GM18870 (cell line): ENCODE data around the gene PLEKHH2.

Source experiments
- ATAC-seq: cut with Tn5 transposase; IDR thresholded peaks from one replicate; pipeline ENCODE4 v1.9.1; 2021; ENCODE audit warnings: moderate library complexity; ENCODE audit not compliant: unreplicated experiment

Gene PLEKHH2

DNA sequence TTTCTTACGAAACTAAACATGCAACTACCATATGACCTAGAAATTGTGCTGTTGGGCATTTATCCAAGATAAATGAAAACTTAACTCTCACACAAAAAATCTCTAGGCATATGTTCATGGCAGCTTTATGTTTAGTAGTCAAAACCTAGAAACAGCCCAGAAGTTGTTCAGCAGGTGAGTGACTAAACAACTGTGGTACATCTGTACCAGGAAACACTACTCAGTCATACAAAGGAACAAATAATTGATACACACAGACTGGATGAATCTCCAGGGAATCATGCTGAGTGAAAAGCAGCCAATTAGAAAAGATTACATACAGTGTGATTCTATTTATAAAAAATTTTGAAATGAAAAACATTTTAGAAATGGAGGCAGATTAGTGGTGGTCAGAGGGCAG is 166.1 kb downstream of the PLEKHH2 start:
- no peak for ATAC-seq

DNA sequence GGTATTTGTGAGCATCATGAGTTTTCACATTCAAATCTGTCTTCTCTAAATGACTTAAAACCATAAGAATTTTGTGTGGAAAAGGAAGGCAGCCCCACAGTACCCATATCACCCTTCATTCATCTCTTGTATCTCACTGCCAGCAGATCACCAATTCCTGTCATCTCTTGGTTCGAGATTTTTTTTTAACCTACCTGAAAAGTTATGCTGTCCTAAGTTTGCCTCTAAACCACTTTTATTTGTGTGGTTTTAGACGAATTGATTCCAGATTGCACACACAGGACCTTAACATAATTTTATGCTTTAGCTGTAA is 169.6 kb downstream of the PLEKHH2 start:
- ATAC-seq: no peak

DNA sequence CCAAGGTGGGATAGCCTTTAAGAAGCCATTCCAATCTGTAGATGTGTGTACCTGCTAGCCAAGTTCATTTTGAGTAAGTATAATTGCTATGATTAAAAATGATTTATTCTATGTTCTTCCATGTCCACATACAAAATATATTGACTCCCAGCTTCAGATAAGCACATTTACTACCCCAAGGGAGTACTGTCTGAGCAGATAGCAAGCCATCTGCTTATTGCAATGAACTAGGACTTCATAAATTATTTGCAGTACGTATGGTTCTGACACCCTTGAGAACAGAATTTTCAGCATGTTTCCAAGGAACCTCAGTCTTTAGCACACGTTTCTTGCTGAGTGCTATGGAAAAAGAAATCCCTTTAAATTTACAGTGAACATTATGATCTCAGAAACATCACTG is 173.4 kb downstream of the PLEKHH2 start:
- no peak for ATAC-seq

DNA sequence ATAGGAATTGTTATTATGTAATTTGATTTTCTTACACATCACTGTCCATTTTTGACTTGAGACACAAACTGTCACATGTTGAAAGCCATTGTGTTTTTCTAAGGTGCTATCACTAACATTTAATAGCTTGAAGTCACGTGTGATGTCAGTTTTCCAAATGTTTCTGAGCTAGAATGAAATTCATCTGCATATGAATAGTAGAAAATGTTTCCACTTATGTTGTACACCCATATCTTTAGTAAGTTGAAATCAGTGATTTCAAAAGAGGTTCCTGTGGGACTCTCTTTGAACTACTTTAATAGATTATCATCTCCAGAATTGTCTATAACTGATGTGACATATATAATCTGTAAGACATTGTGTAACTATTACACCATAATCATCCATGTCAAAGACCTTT is 173.8 kb downstream of the PLEKHH2 start:
- ATAC-seq: no peak

DNA sequence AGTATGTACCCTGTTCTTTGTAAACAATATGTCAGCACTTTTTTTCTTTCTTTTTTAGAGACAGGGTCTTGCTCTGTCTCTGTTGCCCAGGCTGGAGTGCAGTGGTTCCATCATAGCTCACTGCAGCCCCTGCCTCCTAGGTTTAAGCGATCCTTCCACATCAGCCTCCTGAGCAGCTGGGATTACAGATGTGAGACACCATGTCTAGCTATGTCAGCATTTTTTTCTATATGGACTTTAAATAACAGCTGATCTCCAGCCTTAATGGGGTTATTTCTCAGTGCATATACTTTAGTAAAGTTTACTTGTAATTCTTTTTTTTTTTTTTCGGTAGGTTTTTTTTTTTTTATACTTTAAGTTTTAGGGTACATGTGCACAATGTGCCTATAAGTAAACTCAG is 174.9 kb downstream of the PLEKHH2 start:
- ATAC-seq: no peak

DNA sequence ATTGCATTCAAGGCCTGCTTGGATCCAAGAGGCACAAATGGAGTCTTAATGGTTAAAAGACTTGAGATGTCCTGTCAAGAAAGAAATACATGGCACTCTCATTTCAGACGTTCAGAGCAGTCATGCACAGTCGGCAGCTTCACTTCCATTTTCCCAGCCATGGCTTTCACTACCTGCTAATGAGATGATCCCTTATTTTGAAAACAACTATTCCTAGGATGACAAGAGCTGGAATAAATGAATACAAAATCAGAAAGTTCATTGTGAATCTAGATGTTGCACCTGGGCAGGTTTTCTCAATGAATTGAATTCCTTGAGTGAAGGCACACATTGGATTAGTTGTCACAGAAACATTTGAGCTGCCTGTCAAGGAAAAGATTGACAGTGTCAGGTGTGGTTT is 175.9 kb downstream of the PLEKHH2 start:
- ATAC-seq: no peak

DNA sequence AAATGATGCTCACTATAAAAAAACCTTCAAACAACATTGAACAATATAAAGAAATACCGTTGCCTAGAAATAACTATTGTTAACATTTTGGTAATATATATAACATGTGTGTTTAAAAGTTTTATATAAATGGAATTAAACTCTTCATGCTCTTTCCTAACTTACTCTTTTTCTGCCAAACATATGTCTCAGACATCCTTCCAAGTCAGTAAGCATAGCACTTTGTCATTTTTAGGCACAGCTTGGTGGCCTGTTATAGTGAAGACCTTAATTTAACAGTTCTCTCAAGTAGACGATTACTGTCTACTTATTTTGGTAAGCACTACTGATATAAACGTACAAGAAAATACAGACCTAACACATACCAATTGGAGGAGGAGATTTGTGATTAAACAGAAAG is 177.7 kb downstream of the PLEKHH2 start:
- no peak for ATAC-seq
